ENCODE measurements around the gene SLC39A9. TPM values are rescaled to one million over a fixed set of nuclear protein-coding genes. Genes with fewer than 3 reads are reported as not detected.
"Not testable (repeated sequence)": the region's sequence is repeated elsewhere in the genome, so short reads cannot be mapped to it uniquely, and the experiment has no call there.

The SLC39A9 gene
- total RNA-seq, 1 donor from 2014 or later = 140 TPM

DNA sequence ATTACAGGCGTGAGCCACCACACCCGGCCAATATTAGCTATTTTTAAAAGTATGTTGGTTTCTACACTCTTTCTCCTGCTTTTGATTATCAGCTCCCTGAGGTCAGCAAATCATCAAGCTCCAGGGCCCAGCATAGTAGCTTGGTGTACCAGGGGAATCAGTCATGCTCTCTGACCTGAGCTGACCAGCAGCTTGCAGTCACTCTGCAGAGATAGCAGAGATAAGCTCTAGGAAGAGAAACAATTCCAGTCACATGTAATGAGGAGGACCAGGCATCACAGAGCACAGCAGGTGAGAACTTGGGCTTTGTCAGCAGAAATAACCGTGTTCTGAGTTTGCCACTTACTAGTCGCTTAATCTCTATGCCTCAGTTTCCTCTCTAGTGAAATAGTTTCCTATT is 94.5 kb downstream of the SLC39A9 start:
- DNase-seq (ENCODE audit: low read depth) (no peak), FAIRE-seq (no peak)
- TF ChIP-seq, protein P1, sequence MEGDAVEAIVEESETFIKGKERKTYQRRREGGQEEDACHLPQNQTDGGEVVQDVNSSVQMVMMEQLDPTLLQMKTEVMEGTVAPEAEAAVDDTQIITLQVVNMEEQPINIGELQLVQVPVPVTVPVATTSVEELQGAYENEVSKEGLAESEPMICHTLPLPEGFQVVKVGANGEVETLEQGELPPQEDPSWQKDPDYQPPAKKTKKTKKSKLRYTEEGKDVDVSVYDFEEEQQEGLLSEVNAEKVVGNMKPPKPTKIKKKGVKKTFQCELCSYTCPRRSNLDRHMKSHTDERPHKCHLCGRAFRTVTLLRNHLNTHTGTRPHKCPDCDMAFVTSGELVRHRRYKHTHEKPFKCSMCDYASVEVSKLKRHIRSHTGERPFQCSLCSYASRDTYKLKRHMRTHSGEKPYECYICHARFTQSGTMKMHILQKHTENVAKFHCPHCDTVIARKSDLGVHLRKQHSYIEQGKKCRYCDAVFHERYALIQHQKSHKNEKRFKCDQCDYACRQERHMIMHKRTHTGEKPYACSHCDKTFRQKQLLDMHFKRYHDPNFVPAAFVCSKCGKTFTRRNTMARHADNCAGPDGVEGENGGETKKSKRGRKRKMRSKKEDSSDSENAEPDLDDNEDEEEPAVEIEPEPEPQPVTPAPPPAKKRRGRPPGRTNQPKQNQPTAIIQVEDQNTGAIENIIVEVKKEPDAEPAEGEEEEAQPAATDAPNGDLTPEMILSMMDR (IDR thresholded peaks at IDR 0.05; ENCODE audit: insufficient read depth, low read length, severe bottlenecking) = no peak
- Histone ChIP-seq H3K27me3 (ENCODE audit: control insufficient read depth, insufficient read depth, low read length) (peaks cover 4% of the 10 kb centered on the region), H3K36me3 (ENCODE audit: control insufficient read depth, insufficient read depth, low read length) (no peaks in the 10 kb centered on the region), H3K4me3 (ENCODE audit: low read depth, low read length) (no peak overlapping the region)

DNA sequence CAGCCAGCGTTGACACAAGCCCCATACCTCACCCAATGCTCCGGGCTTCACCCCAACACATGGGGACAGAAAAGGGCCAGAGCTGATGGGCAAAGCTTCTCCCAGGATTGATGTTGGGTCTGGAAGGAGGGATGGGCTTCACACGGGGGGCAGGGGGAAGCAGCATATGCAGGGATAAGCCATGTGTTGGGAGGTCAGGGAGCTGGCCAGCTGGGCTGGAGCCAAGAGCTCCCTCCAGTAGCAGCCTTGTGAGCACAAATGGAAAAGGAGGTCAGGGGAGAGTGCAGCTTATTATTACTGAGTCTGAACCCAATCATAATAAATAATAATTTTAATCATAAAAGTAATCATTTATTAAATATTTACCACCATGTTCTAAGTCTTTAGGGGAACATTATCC is 95.3 kb downstream of the SLC39A9 start:
- no peak overlapping the region for H3K4me3 ChIP-seq (ENCODE audit: low read depth, low read length)
- peaks cover 2% of the 10 kb centered on the region for H3K27me3 ChIP-seq (ENCODE audit: control insufficient read depth, insufficient read depth, low read length)
- FAIRE-seq (no peak), DNase-seq (ENCODE audit: low read depth) (no peak)
- TF ChIP-seq, protein P1 (IDR thresholded peaks at IDR 0.05; ENCODE audit: insufficient read depth, low read length, severe bottlenecking) = no peak
- no peaks in the 10 kb centered on the region for H3K36me3 ChIP-seq (ENCODE audit: control insufficient read depth, insufficient read depth, low read length)

DNA sequence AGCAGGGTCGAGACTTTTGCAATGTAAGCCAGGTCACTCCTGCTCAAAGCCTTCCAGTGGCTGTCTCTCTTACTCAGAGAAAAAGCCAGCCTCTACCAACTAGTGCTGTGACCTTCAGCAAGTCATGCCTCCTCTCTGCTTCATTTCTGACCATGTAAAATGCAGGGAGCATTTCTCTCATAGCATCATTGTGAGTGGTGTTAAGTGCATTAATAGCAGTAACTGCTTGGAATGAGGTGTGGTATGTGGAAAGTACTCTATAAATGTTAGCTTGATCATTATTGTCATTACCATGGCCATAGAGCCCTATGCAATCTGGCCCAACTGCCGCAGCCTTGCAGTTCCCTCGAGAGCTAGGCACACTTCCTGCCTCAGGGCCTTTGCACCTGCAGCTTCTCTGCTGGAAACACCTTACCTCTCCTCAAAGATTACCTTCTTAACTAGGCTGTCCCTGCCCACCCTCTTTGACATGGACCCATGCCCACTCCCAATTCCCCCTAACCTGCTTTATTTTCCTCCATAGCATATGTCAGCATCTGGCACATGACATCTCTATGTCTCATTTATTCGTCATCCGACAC is 96.9 kb downstream of the SLC39A9 start:
- Histone ChIP-seq H3K4me3 (ENCODE audit: low read depth, low read length) (no peak overlapping the region), H3K27me3 (ENCODE audit: control insufficient read depth, insufficient read depth, low read length) (peaks cover 2% of the 10 kb centered on the region), H3K36me3 (ENCODE audit: control insufficient read depth, insufficient read depth, low read length) (no peaks in the 10 kb centered on the region)
- FAIRE-seq (no peak), DNase-seq (ENCODE audit: low read depth) (no peak)
- TF ChIP-seq, protein P1 (IDR thresholded peaks at IDR 0.05; ENCODE audit: insufficient read depth, low read length, severe bottlenecking) = no peak

DNA sequence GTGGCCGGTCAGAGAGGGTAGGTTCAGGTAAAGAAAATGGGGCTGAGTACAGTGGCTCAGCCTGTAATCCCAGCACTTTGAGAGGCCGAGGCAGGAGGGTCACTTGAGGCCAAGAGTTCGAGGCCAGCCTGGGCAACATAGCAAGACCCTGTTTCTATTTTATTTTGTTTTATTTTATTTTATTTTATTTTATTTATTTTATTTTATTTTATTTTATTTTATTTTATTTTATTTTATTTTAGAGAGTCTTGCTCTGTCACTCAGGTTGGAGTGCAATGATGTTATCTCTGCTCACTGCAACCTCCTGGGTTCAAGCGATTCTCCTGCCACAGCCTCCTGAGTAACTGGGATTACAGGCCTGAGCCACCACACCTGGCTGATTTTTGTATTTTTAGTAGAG is 99.4 kb downstream of the SLC39A9 start:
- not testable (repeated sequence) for H3K27me3 ChIP-seq (ENCODE audit: control insufficient read depth, insufficient read depth, low read length); DNase-seq (ENCODE audit: low read depth); H3K36me3 ChIP-seq (ENCODE audit: control insufficient read depth, insufficient read depth, low read length); FAIRE-seq; H3K4me3 ChIP-seq (ENCODE audit: low read depth, low read length)

DNA sequence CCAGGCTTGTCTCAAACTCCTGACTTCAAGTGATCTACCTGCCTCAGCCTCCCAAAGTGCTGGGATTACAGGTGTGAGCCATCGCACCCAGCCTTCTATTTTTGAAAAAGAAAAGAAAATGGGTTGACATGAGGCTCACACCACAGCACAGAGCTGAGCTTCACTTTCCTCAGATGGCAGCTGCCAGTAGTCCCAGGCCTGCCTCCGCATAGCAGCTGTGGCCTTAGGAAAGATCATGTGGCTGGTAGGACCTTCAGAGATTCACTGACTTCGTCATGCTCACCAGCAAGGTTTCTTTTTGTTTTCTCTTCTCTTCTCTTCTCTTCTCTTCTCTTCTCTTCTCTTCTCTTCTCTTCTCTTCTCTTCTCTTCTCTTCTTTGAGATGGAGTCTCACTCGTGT is 99.8 kb downstream of the SLC39A9 start:
- DNase-seq (ENCODE audit: low read depth); H3K27me3 ChIP-seq (ENCODE audit: control insufficient read depth, insufficient read depth, low read length); H3K36me3 ChIP-seq (ENCODE audit: control insufficient read depth, insufficient read depth, low read length); H3K4me3 ChIP-seq (ENCODE audit: low read depth, low read length); FAIRE-seq: not testable (repeated sequence)

DNA sequence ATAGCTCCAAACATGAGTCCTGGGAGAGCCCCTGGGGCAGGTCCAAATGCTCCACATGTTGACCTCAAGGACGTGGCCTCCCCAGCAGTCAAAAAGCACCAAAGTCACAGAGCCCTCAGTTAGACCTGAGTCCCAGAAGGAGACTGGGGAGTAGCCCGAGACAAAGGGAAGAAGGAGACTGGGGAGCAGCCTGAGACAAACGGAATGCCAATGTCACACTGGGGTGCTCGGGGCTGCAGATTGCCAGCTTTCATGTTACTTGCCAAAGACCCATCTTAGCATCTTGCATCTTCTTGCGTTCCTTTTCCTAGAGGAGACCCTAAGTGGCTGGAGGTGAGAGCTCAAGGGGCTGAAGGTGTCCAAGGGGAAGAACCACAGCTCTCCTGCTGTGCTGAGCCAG is 100.9 kb downstream of the SLC39A9 start:
- Histone ChIP-seq H3K36me3 (ENCODE audit: control insufficient read depth, insufficient read depth, low read length) (no peaks in the 10 kb centered on the region), H3K27me3 (ENCODE audit: control insufficient read depth, insufficient read depth, low read length) (peaks cover 7% of the 10 kb centered on the region), H3K4me3 (ENCODE audit: low read depth, low read length) (no peak overlapping the region)
- TF ChIP-seq, protein P1 (IDR thresholded peaks at IDR 0.05; ENCODE audit: insufficient read depth, low read length, severe bottlenecking) = no peak
- DNase-seq (ENCODE audit: low read depth) (no peak), FAIRE-seq (no peak)

DNA sequence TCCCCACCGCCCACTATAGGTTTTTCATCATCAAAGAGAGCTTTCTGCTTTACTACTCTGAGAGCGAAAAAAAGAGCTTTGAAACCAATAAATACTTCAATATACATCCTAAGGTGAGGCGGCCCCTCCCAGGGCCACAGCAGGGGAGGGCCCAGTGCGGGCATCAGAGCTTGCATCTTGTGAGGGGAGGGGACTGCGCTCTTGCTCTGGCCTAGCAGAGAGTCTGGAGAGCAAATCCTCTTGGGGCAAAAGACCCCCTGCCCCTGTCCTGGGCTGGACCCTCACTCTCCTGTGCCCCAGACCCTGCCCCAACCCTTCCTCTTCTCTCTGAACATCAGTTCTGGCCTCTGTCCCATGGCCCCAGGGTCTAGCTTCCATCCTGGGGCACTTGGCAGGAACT is 101.6 kb downstream of the SLC39A9 start:
- FAIRE-seq (no peak), DNase-seq (ENCODE audit: low read depth) (no peak)
- H3K27me3 ChIP-seq (ENCODE audit: control insufficient read depth, insufficient read depth, low read length) = peaks cover 7% of the 10 kb centered on the region
- TF ChIP-seq, protein P1 (IDR thresholded peaks at IDR 0.05; ENCODE audit: insufficient read depth, low read length, severe bottlenecking) = no peak
- no peak overlapping the region for H3K4me3 ChIP-seq (ENCODE audit: low read depth, low read length)
- H3K36me3 ChIP-seq (ENCODE audit: control insufficient read depth, insufficient read depth, low read length) = no peaks in the 10 kb centered on the region

Measured in bronchial epithelial cell (primary cell).